GM18867 (cell line): Measurements from ENCODE around the gene MT1F.
A peak's percentile ranks its signal among the peaks of the same experiment; 100 is the strongest.
"Not testable (repeated sequence)": the region's sequence is repeated elsewhere in the genome, so short reads cannot be mapped to it uniquely, and the experiment has no call there.

Experiments used
- ATAC-seq: cut with Tn5 transposase; IDR thresholded peaks from one replicate; pipeline ENCODE4 v1.9.1; 2021; ENCODE audit warnings: mild to moderate bottlenecking, moderate library complexity; ENCODE audit not compliant: unreplicated experiment

MT1F gene

GRCh38 chr16:56657555-56658326, at the start of gene MT1F:
MT1F (plus strand) TSS chr16:56657959; CDS start chr16:56658059, 100 bp downstream.
- peak; percentile 71 for ATAC-seq

GRCh38 chr16:56608043-56608875, 49.5 kb upstream of the MT1F start, which contains the start of gene MT2A:
MT2A (plus strand) TSS chr16:56608584; CDS start chr16:56608656, 72 bp downstream.
- peak; percentile 91 for ATAC-seq

- ATAC-seq: no peak
Measured at GRCh38 chr16:56608876-56609462, 48.8 kb upstream of the MT1F start.

- peak; percentile 41 for ATAC-seq
Measured at GRCh38 chr16:56609463-56609921, 48.3 kb upstream of the MT1F start.

GRCh38 chr16:56610017-56610608, 47.6 kb upstream of the MT1F start:
- ATAC-seq: no peak

GRCh38 chr16:56610609-56611111, 47.1 kb upstream of the MT1F start:
- ATAC-seq: no peak

GRCh38 chr16:56611281-56611833, 46.4 kb upstream of the MT1F start:
- ATAC-seq: no peak

- ATAC-seq: no peak
Measured at GRCh38 chr16:56613706-56614105, 44.1 kb upstream of the MT1F start.

GRCh38 chr16:56614549-56614991, 43.2 kb upstream of the MT1F start:
- ATAC-seq: no peak

GRCh38 chr16:56615353-56615752, 42.4 kb upstream of the MT1F start:
- ATAC-seq: no peak

- no peak for ATAC-seq
Measured at GRCh38 chr16:56616608-56617211, 41.0 kb upstream of the MT1F start.

GRCh38 chr16:56617212-56618085, 40.3 kb upstream of the MT1F start:
- ATAC-seq: no peak

GRCh38 chr16:56618138-56618537, 39.6 kb upstream of the MT1F start:
- ATAC-seq: no peak

GRCh38 chr16:56620339-56620897, 37.3 kb upstream of the MT1F start:
- ATAC-seq: no peak

- ATAC-seq: not testable (repeated sequence)
Measured at GRCh38 chr16:56621665-56622445, 35.9 kb upstream of the MT1F start.

GRCh38 chr16:56623184-56623583, 34.6 kb upstream of the MT1F start:
- not testable (repeated sequence) for ATAC-seq

GRCh38 chr16:56623637-56624036, 34.1 kb upstream of the MT1F start:
- ATAC-seq: no peak
